ENCODE measurements around the gene ANKS3.

GRCh38 chr16:4744555-4745273, 10.6 kb upstream of the ANKS3 start:
- TF ChIP-seq MAX (IDR thresholded peaks at IDR 0.05; ENCODE audit: insufficient read depth, insufficient read length) (no peak), POLR2AphosphoS5 (IDR thresholded peaks at IDR 0.05; ENCODE audit: insufficient read depth, low read depth, low read length) (no peak), CTCF (IDR thresholded peaks at IDR 0.05; ENCODE audit: extremely low read depth in 1 of 2, insufficient read depth in 1 of 2, low read depth in 1 of 2, low read length in 2 of 2) (no peak)
